Measurements from ENCODE around the gene STRIP2.
"Not testable (repeated sequence)": the region's sequence is repeated elsewhere in the genome, so short reads cannot be mapped to it uniquely, and the experiment has no call there.

STRIP2 gene

GRCh38 chr7:129401228-129401966, 32.8 kb upstream of the STRIP2 start:
- H3K9ac ChIP-seq, result peak overlapping the region; percentile 68; the same call in 1 of the 2 replicates
- peaks cover 73% of the 10 kb centered on the region for H3K4me1 ChIP-seq (ENCODE audit: low read depth, poor library complexity, severe bottlenecking)
- H4K20me1 ChIP-seq (ENCODE audit: insufficient read depth), result no peaks in the 10 kb centered on the region
- H3K36me3 ChIP-seq (ENCODE audit: insufficient read depth), result no peaks in the 10 kb centered on the region
- H3K27ac ChIP-seq, result peak overlapping the region; percentile 91
- H3K4me3 ChIP-seq (IDR thresholded peaks at IDR 0.05; ENCODE audit: insufficient read depth, low read depth, low read length), result no peak overlapping the region
- no peaks in the 10 kb centered on the region for H3K79me2 ChIP-seq (ENCODE audit: insufficient read depth, low read depth)
- TF ChIP-seq CTCF (conservative IDR thresholded peaks at IDR 0.05; ENCODE audit: low read depth, low read length), result no peak
- no peaks in the 10 kb centered on the region for H3K27me3 ChIP-seq (ENCODE audit: insufficient read depth, low read depth)
- H3K4me2 ChIP-seq, result peak overlapping the region; percentile 82
- peak overlapping the region; percentile 2; the same call in 1 of the 2 replicates for H2AFZ ChIP-seq (ENCODE audit: low read depth)

GRCh38 chr7:129401967-129402860, 32.0 kb upstream of the STRIP2 start:
- H3K27me3 ChIP-seq (ENCODE audit: insufficient read depth, low read depth), result no peaks in the 10 kb centered on the region
- peak overlapping the region; percentile 91 for H3K27ac ChIP-seq
- peak overlapping the region; percentile 68 for H3K9ac ChIP-seq
- H2AFZ ChIP-seq (ENCODE audit: low read depth), result peak overlapping the region; percentile 32
- peak; percentile 60; the same call in 1 of the 2 replicates for TF ChIP-seq CTCF (conservative IDR thresholded peaks at IDR 0.05; ENCODE audit: low read depth, low read length)
- H3K79me2 ChIP-seq (ENCODE audit: insufficient read depth, low read depth), result no peaks in the 10 kb centered on the region
- peaks cover 79% of the 10 kb centered on the region for H3K4me1 ChIP-seq (ENCODE audit: low read depth, poor library complexity, severe bottlenecking)
- no peaks in the 10 kb centered on the region for H4K20me1 ChIP-seq (ENCODE audit: insufficient read depth)
- peak overlapping the region; percentile 82 for H3K4me2 ChIP-seq
- no peak overlapping the region for H3K4me3 ChIP-seq (IDR thresholded peaks at IDR 0.05; ENCODE audit: insufficient read depth, low read depth, low read length)
- H3K36me3 ChIP-seq (ENCODE audit: insufficient read depth), result no peaks in the 10 kb centered on the region

GRCh38 chr7:129405527-129405926, 28.7 kb upstream of the STRIP2 start:
- Histone ChIP-seq H3K27me3 (ENCODE audit: insufficient read depth, low read depth) (no peaks in the 10 kb centered on the region), H3K4me1 (ENCODE audit: low read depth, poor library complexity, severe bottlenecking) (peaks cover 65% of the 10 kb centered on the region), H4K20me1 (ENCODE audit: insufficient read depth) (no peaks in the 10 kb centered on the region), H3K4me3 (IDR thresholded peaks at IDR 0.05; ENCODE audit: insufficient read depth, low read depth, low read length) (no peak overlapping the region), H3K4me2 (peak overlapping the region; percentile 61), H3K9ac (no peak overlapping the region), H3K27ac (peak overlapping the region; percentile 47), H3K79me2 (ENCODE audit: insufficient read depth, low read depth) (no peaks in the 10 kb centered on the region), H3K36me3 (ENCODE audit: insufficient read depth) (no peaks in the 10 kb centered on the region; the same call in 1 of the 2 replicates), H2AFZ (ENCODE audit: low read depth) (no peak overlapping the region)
- no peak for TF ChIP-seq CTCF (conservative IDR thresholded peaks at IDR 0.05; ENCODE audit: low read depth, low read length)

- not testable (repeated sequence) for H4K20me1 ChIP-seq (ENCODE audit: insufficient read depth); H2AFZ ChIP-seq (ENCODE audit: low read depth); H3K4me3 ChIP-seq (IDR thresholded peaks at IDR 0.05; ENCODE audit: insufficient read depth, low read depth, low read length); H3K79me2 ChIP-seq (ENCODE audit: insufficient read depth, low read depth); H3K27me3 ChIP-seq (ENCODE audit: insufficient read depth, low read depth); H3K4me2 ChIP-seq; H3K9ac ChIP-seq; H3K27ac ChIP-seq; H3K36me3 ChIP-seq (ENCODE audit: insufficient read depth)
- H3K4me1 ChIP-seq (ENCODE audit: low read depth, poor library complexity, severe bottlenecking), result peaks cover 18% of the 10 kb centered on the region
Observed at GRCh38 chr7:129410238-129410637, 24.0 kb upstream of the STRIP2 start.
